Sigmoid colon (tissue), 4 donors: ENCODE data around the gene JAKMIP2.
"Not testable (repeated sequence)": the region's sequence is repeated elsewhere in the genome, so short reads cannot be mapped to it uniquely, and the experiment has no call there.

Experiments
- CTCF ChIP-seq, 4 experiments: fragments of 450-650 bp in 3 of 4; fragments of 200-600 bp in 1 of 4; IDR thresholded peaks; one replicate each; pipeline ENCODE4 v1.5.1; 2016 to 2019; ENCODE audit warnings: antibody characterized with exemption in 4 of 4, mild to moderate bottlenecking in 3 of 4, moderate library complexity in 2 of 4
- EP300 ChIP-seq, 4 donors: sonication (generic); formaldehyde crosslinking; IDR thresholded peaks; one replicate each; pipeline ENCODE4 v1.6.1; 2017; ENCODE audit warnings: antibody characterized with exemption in 4 of 4
- POLR2A ChIP-seq, 2 donors: fragments of 450-650 bp; IDR thresholded peaks; one replicate each; pipeline ENCODE4 v1.6.1; 2016; ENCODE audit warnings: antibody characterized with exemption in 2 of 2, mild to moderate bottlenecking in 2 of 2, moderate library complexity in 2 of 2
- POLR2AphosphoS5 ChIP-seq, 4 donors: sonication (generic); formaldehyde crosslinking; IDR thresholded peaks; one replicate each; pipeline ENCODE4 v1.6.1; 2017; ENCODE audit warnings: antibody characterized with exemption in 4 of 4

GRCh38 chr5:147635439-147635838, 147.1 kb downstream of the JAKMIP2 start:
- TF ChIP-seq POLR2A, EP300, CTCF, POLR2AphosphoS5 (IDR thresholded peaks at IDR 0.05): not testable (repeated sequence)
